ENCODE data around the gene GPR148.

GRCh38 chr2:130728007-130728454 is 839 bp upstream of the GPR148 start:
- no peak for TF ChIP-seq CTCF (IDR thresholded peaks at IDR 0.05 in 2 of 3, conservative IDR thresholded peaks at IDR 0.05 in 1 of 3; ENCODE audit: borderline replicate concordance in 1 of 3, insufficient read depth in 1 of 3, low read depth in 2 of 3, low read length in 2 of 3)
- no peak for TF ChIP-seq POLR2A (IDR thresholded peaks at IDR 0.05; ENCODE audit: borderline replicate concordance, extremely low read depth, insufficient read depth, insufficient read length)
- TF ChIP-seq EZH2phosphoT487 (IDR thresholded peaks at IDR 0.05; ENCODE audit: borderline replicate concordance) = no peak
- TF ChIP-seq SRF (IDR thresholded peaks at IDR 0.05; ENCODE audit: low read depth) = no peak
- TF ChIP-seq FOSL1 (IDR thresholded peaks at IDR 0.05; ENCODE audit: low read depth) = no peak
- no peak for TF ChIP-seq ZNF274 (IDR thresholded peaks at IDR 0.05; ENCODE audit: low read depth, low read length)
- TF ChIP-seq POLR2AphosphoS5 (IDR thresholded peaks at IDR 0.05; ENCODE audit: low read depth, low read length) = no peak
- TF ChIP-seq TCF7L2 (IDR thresholded peaks at IDR 0.05; ENCODE audit: borderline replicate concordance, extremely low read depth, insufficient read depth, insufficient read length) = no peak
- no peak for TF ChIP-seq MAX (IDR thresholded peaks at IDR 0.05)
- no peak for TF ChIP-seq ZFX (IDR thresholded peaks at IDR 0.05)

Measured in HCT116 (cell line).